H1 (cell line): ENCODE measurements around the gene GPX6. TPM values are rescaled to one million over a fixed set of nuclear protein-coding genes. Genes with fewer than 3 reads are reported as not detected.

ENCODE experiments used
- CTCF ChIA-PET: fragments of 300-600 bp; sonication (Branson Sonifier 250); formaldehyde crosslinking; loops from one replicate; lab custom pipeline; 2021; ENCODE audit not compliant: partially characterized antibody; lab: Charles Lee
- POLR2A ChIA-PET: fragments of 300-600 bp; sonication (Branson Sonifier 250); formaldehyde crosslinking; loops from one replicate; lab custom pipeline; 2021; ENCODE audit warnings: inconsistent platforms; ENCODE audit not compliant: partially characterized antibody; lab: Charles Lee
- DNase-seq, 2 experiments: peaks; one replicate each; pipeline versions ENCODE4 v3.0.0 to v3.0.0-alpha.2; 2010 to 2022; ENCODE audit warnings: low spot score in 2 of 2, low read depth in 1 of 2, mixed read lengths in 1 of 2
- FAIRE-seq: peaks from 2 replicates; lab custom pipeline; 2011; peaks lifted over from hg19 to GRCh38; lab: Jason Lieb, UNC
- H2AFZ ChIP-seq: 2 replicates; pipeline ENCODE4 v1.8.1; 2012; ENCODE audit warnings: low read length, inconsistent platforms
- H2AK5ac ChIP-seq: 2 replicates; pipeline ENCODE4 v1.6.1; 2013; ENCODE audit warnings: low read depth, low read length
- H2BK120ac ChIP-seq: replicated peaks from 2 replicates; pipeline ENCODE3; 2013; ENCODE audit warnings: low read depth, low read length, inconsistent platforms
- H2BK12ac ChIP-seq: 2 replicates; pipeline ENCODE4 v1.6.1; 2013; ENCODE audit warnings: low read depth, low read length
- H2BK15ac ChIP-seq: 2 replicates; pipeline ENCODE4 v1.6.1; 2013; ENCODE audit warnings: low read length
- H2BK20ac ChIP-seq: 2 replicates; pipeline ENCODE4 v1.6.1; 2013; ENCODE audit warnings: low read length
- H2BK5ac ChIP-seq: 2 replicates; pipeline ENCODE4 v1.6.1; 2013; ENCODE audit warnings: low read depth, low read length
- H3K14ac ChIP-seq: 2 replicates; pipeline ENCODE4 v1.6.1; 2013; ENCODE audit warnings: inconsistent platforms; ENCODE audit not compliant: insufficient read length
- H3K18ac ChIP-seq: 2 replicates; pipeline ENCODE4 v1.6.1; 2013; ENCODE audit warnings: low read length; ENCODE audit errors: extremely low read depth
- H3K23ac ChIP-seq: 2 replicates; pipeline ENCODE4 v1.6.1; 2013; ENCODE audit warnings: inconsistent platforms; ENCODE audit not compliant: insufficient read length
- H3K23me2 ChIP-seq: 2 replicates; pipeline ENCODE4 v1.6.1; 2013; ENCODE audit warnings: low read depth, low read length
- H3K27ac ChIP-seq: 2 replicates; pipeline ENCODE4 v1.6.1; 2011; ENCODE audit warnings: low read depth, low read length, inconsistent platforms
- H3K27me3 ChIP-seq, 4 experiments: replicated peaks in 1 of 4; 1 replicate in 1 of 4; 2 replicates in 3 of 4; pipeline versions ENCODE4 v1.6.1 to v1.8.1; 2011 to 2013; ENCODE audit warnings: low read length in 3 of 4, mild to moderate bottlenecking in 3 of 4, inconsistent platforms in 2 of 4, mixed read lengths in 2 of 4, moderate library complexity in 1 of 4; ENCODE audit not compliant: control insufficient read depth in 3 of 4, insufficient read depth in 3 of 4; ENCODE audit errors: extremely low read depth in 1 of 4
- H3K36me3 ChIP-seq, 4 experiments: 2 replicates each; pipeline versions ENCODE4 v1.6.1 to v1.8.1; 2011 to 2013; ENCODE audit warnings: mild to moderate bottlenecking in 4 of 4, low read length in 3 of 4, moderate library complexity in 2 of 4, control low read depth in 1 of 4, inconsistent platforms in 1 of 4; ENCODE audit not compliant: insufficient read depth in 4 of 4, control insufficient read depth in 2 of 4
- H3K4ac ChIP-seq: replicated peaks from 2 replicates; pipeline ENCODE3; 2013; ENCODE audit warnings: low read length, low read depth, mixed read lengths, inconsistent platforms; ENCODE audit not compliant: insufficient read length
- H3K4me1 ChIP-seq, 4 experiments: replicated peaks in 1 of 4; 1 replicate in 1 of 4; 2 replicates in 3 of 4; pipeline versions ENCODE4 v1.6.1 to v1.8.1; 2011 to 2013; ENCODE audit warnings: low read length in 3 of 4, inconsistent platforms in 2 of 4, mixed read lengths in 1 of 4; ENCODE audit not compliant: insufficient read depth in 4 of 4, control insufficient read depth in 3 of 4
- H3K4me2 ChIP-seq, 2 experiments: 2 replicates each; pipeline versions ENCODE4 v1.6.1 to v1.8.1; 2011 to 2013; ENCODE audit warnings: low read depth in 2 of 2, low read length in 2 of 2, control low read depth in 1 of 2, inconsistent platforms in 1 of 2, mild to moderate bottlenecking in 1 of 2; ENCODE audit not compliant: insufficient read depth in 1 of 2
- H3K4me3 ChIP-seq, 4 experiments: fragments of 200-600, 300-600 bp in 1 of 4; sonication (generic), shearing (Covaris generic), sonication (Bioruptor Twin) in 1 of 4; 2 replicates each; pipeline versions ENCODE4 v1.5.1 to v1.8.1; 2011 to 2016; ENCODE audit warnings: low read length in 4 of 4, low read depth in 3 of 4, control low read depth in 2 of 4, inconsistent platforms in 2 of 4, mild to moderate bottlenecking in 2 of 4, mixed read lengths in 1 of 4, moderate library complexity in 1 of 4; ENCODE audit not compliant: insufficient read depth in 2 of 4; ENCODE audit errors: extremely low read depth in 1 of 4
- H3K56ac ChIP-seq: replicated peaks from 2 replicates; pipeline ENCODE3; 2013; ENCODE audit warnings: low read depth, mild to moderate bottlenecking, mixed read lengths, low read length, inconsistent platforms; ENCODE audit not compliant: insufficient read length
- H3K79me1 ChIP-seq: 2 replicates; pipeline ENCODE4 v1.6.1; 2013; ENCODE audit warnings: low read depth, low read length, control low read depth
- H3K79me2 ChIP-seq, 2 experiments: 2 replicates each; pipeline versions ENCODE4 v1.6.1 to v1.8.1; 2012 to 2013; ENCODE audit warnings: low read length in 2 of 2, mild to moderate bottlenecking in 2 of 2, inconsistent platforms in 1 of 2; ENCODE audit not compliant: insufficient read depth in 2 of 2, control insufficient read depth in 1 of 2
- H3K9ac ChIP-seq, 4 experiments: replicated peaks in 1 of 4; 1 replicate in 1 of 4; 2 replicates in 3 of 4; pipeline versions ENCODE4 v1.6.1 to v1.8.1; 2011 to 2013; ENCODE audit warnings: low read depth in 3 of 4, low read length in 3 of 4, control low read depth in 2 of 4, mild to moderate bottlenecking in 2 of 4, moderate library complexity in 2 of 4, inconsistent platforms in 1 of 4; ENCODE audit errors: extremely low read depth in 1 of 4
- H3K9me3 ChIP-seq, 2 experiments: 2 replicates each; pipeline versions ENCODE4 v1.6.1 to v1.8.1; 2012 to 2013; ENCODE audit warnings: mild to moderate bottlenecking in 2 of 2, moderate library complexity in 2 of 2, control low read depth in 1 of 2, inconsistent platforms in 1 of 2, low read depth in 1 of 2, low read length in 1 of 2, mixed read lengths in 1 of 2; ENCODE audit not compliant: insufficient read depth in 2 of 2
- H4K20me1 ChIP-seq, 2 experiments: replicated peaks in 1 of 2; 2 replicates each; pipeline versions ENCODE3 to v1.8.1; 2011 to 2013; ENCODE audit warnings: inconsistent platforms in 2 of 2, low read length in 2 of 2, mild to moderate bottlenecking in 1 of 2; ENCODE audit not compliant: insufficient read depth in 2 of 2, control insufficient read depth in 1 of 2
- H4K5ac ChIP-seq: 2 replicates; pipeline ENCODE4 v1.6.1; 2013; ENCODE audit warnings: low read length, low read depth, mixed read lengths, inconsistent platforms; ENCODE audit not compliant: insufficient read length
- H4K8ac ChIP-seq: 2 replicates; pipeline ENCODE4 v1.8.0; 2013; ENCODE audit warnings: mild to moderate bottlenecking, moderate library complexity, low read length, inconsistent platforms; ENCODE audit not compliant: insufficient read depth; ENCODE audit errors: extremely low read depth
- H4K91ac ChIP-seq: replicated peaks from 2 replicates; pipeline ENCODE3; 2013; ENCODE audit warnings: low read length, mixed read lengths, inconsistent platforms; ENCODE audit not compliant: insufficient read length
- GTF2F1 ChIP-seq: IDR thresholded peaks from 2 replicates; pipeline ENCODE4 v1.6.1; 2012; ENCODE audit warnings: low read depth, low read length, improper control_type of control experiment, borderline replicate concordance
- KDM4A ChIP-seq: IDR thresholded peaks from one replicate; pipeline ENCODE4 v1.7.1; 2012; ENCODE audit warnings: low read depth, mild to moderate bottlenecking, moderate library complexity, low read length, inconsistent platforms; ENCODE audit not compliant: severe bottlenecking
- SIN3A ChIP-seq, 2 experiments: IDR thresholded peaks in 1 of 2; conservative IDR thresholded peaks in 1 of 2; 2 replicates each; pipeline ENCODE4 v1.6.1; 2011 to 2012; ENCODE audit warnings: low read length in 2 of 2, improper control_type of control experiment in 1 of 2, low read depth in 1 of 2, mild to moderate bottlenecking in 1 of 2
- SP1 ChIP-seq: IDR thresholded peaks from 2 replicates; pipeline ENCODE4 v1.6.1; 2011; ENCODE audit warnings: low read depth, low read length
- WGBS, 2 experiments: shearing (Covaris generic) in 1 of 2; methylation state at CpG; one replicate each; pipeline versions ENCODE4 v1.1.6 to v1.1.7; 2013 to 2015; ENCODE audit warnings: low lambda C conversion rate in 2 of 2, mixed read lengths in 2 of 2, inconsistent platforms in 1 of 2, low coverage in 1 of 2, missing lambda C conversion rate in 1 of 2; ENCODE audit not compliant: insufficient replicate concordance in 2 of 2, insufficient coverage in 1 of 2, insufficient read length in 1 of 2; ENCODE audit errors: extremely low coverage in 1 of 2, missing lambda C conversion rate in 1 of 2; 5-methylcytosine and 5-hydroxymethylcytosine counted together
- polyA plus RNA-seq, 7 experiments: library from polyadenylated mRNA; depleted of rRNA in 3 of 7; stranded (reverse) in 5 of 7; unstranded in 2 of 7; fragments of >200 nt in 5 of 7; fragments of 200-250 nt in 2 of 7; gene quantifications; 1 replicate in 5 of 7; 2 replicates in 1 of 7; 4 replicates in 1 of 7; pipeline versions ENCODE4 v1.2.1 to v1.2.3, GENCODE V29; 2011 to 2013; ENCODE audit warnings: missing spikeins in 2 of 7, mixed read lengths in 2 of 7
- total RNA-seq: library from RNA; stranded (reverse); fragmentation: NEBNext Ultra II Directional; extraction: Animal tissue kit (Norgen Biotek cat#: 25700); gene quantifications from 2 replicates; pipeline ENCODE4 v1.2.1, GENCODE V29; 2021

The GPX6 gene
- total and polyA plus RNA-seq, 2 of the 8 experiments (the other 6 are each of a cell fraction or from before 2014, with no cell fraction given): not detected

DNA sequence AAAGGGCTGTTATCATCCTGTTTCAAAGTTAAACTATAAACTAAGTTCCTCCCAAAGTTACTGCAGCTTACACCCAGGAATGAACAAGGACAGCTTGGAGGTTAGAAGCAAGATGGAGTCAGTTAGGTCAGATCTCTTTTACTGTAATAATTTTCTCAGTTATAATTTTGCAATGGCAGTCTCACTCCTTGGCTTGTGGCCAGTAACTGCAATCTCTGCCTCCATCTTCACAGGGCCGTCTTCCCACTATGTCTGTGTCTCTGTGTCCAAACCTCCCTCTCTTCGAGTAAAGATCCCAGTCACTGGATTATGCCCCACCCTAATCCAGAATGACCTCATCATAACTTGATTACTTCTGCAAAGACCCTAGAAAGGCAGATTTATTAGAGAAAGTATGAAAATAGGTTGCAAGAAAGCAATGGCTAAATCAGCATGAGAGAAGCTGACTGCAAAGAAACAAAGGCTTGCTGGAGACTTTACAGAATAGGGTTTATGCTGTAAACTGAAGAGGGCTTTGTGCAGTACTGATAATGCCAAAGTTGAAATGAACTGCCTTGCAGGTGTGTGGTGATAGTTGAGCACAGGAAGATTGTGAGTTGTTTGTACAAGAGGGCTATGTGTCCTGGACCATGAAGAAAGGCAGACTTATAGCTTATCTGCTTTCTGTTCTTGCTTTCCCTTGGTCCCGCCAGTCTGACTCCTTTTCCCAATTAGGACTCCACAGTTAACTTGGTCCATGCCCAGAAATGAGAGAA is 28.4 kb downstream of the GPX6 start:
- no peak for DNase-seq
- H2AFZ ChIP-seq: no peak overlapping the region
- H3K23ac ChIP-seq: no peak overlapping the region
- H2AK5ac ChIP-seq: no peak overlapping the region
- no peaks in the 10 kb centered on the region for H3K79me1 ChIP-seq
- no peak overlapping the region for H4K91ac ChIP-seq
- peaks cover 0 to 2% (median 0%) of the 10 kb centered on the region in 4 experiments; a peak in 2 of 7 replicates for H3K27me3 ChIP-seq
- WGBS, 2 experiments: 73% methylated on average over 3 of the region's 3 CpGs; no CpG with 5 or more reads in 1 of the 2 experiments
- H2BK12ac ChIP-seq: no peak overlapping the region
- no peak overlapping the region for H3K4me2 ChIP-seq
- no peaks in the 10 kb centered on the region for H4K20me1 ChIP-seq
- H3K9ac ChIP-seq: no peak overlapping the region
- H3K79me2 ChIP-seq: no peaks in the 10 kb centered on the region
- CTCF ChIA-PET: interaction anchor here (1.0 kb wide), 1 partner anchor 96 kb away, joined by 3 read pairs; no protein-coding TSS in a partner anchor
- no peak overlapping the region for H3K18ac ChIP-seq
- H2BK20ac ChIP-seq: no peak overlapping the region
- H3K36me3 ChIP-seq: no peaks in the 10 kb centered on the region
- H3K4me3 ChIP-seq: no peak overlapping the region
- no peak overlapping the region for H4K5ac ChIP-seq
- no peaks in the 10 kb centered on the region for H3K9me3 ChIP-seq
- TF ChIP-seq KDM4A (no peak), GTF2F1 (no peak), SIN3A (conservative IDR thresholded peaks at IDR 0.05 in 1 of 2, IDR thresholded peaks at IDR 0.05 in 1 of 2; ENCODE audit: low read depth in 1 of 2, low read length in 2 of 2) (no peak), SP1 (no peak)
- TF ChIP-seq, all 59 proteins: peak for 0
- POLR2A ChIA-PET: no interaction called here
- no peak overlapping the region for H2BK120ac ChIP-seq
- peaks cover 7% of the 10 kb centered on the region for H3K23me2 ChIP-seq
- peaks cover 0 to 6% (median 2%) of the 10 kb centered on the region in 4 experiments; a peak in 2 of 7 replicates for H3K4me1 ChIP-seq
- no peak overlapping the region for H3K14ac ChIP-seq
- H2BK5ac ChIP-seq: no peak overlapping the region
- no peak overlapping the region for H4K8ac ChIP-seq
- H3K4ac ChIP-seq: no peak overlapping the region
- no peak for FAIRE-seq
- H2BK15ac ChIP-seq: no peak overlapping the region
- H3K56ac ChIP-seq: no peak overlapping the region
- H3K27ac ChIP-seq: no peak overlapping the region
